ENCODE measurements around the gene XG. TPM values are rescaled to one million over a fixed set of nuclear protein-coding genes. Genes with fewer than 3 reads are reported as not detected.
"Not testable (repeated sequence)": the region's sequence is repeated elsewhere in the genome, so short reads cannot be mapped to it uniquely, and the experiment has no call there.

XG gene
- total RNA-seq, 1 experiment from 2014 or later, result 1.0 TPM

DNA sequence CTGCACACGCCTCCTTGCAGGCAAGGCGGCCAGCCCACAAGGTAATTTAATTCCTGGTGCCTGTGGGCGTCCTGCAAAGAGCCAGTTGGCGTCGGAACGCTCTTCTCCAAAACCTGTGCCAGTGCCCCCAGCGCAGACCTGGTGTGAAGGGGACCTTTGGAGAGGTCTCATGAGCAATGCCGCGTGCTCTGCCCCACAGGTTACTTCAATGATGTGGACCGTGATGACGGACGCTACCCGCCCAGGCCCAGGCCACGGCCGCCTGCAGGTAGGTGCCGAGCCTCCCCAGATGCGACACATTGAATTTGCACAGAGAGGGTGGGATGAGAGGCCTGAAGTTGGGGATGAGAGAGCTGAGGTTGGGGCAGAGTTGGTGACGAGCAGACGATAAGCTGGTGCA lies 42.5 kb downstream of the XG start:
- CTCF ChIA-PET, result no interaction called here
- no peak overlapping the region for H3K27ac Mint-ChIP-seq

GRCh38 chrX:2796808-2797207 lies 45.0 kb downstream of the XG start:
- H3K27me3 Mint-ChIP-seq (ENCODE audit: low read depth); CTCF ChIA-PET; ATAC-seq; H3K36me3 Mint-ChIP-seq; H3K27ac Mint-ChIP-seq; DNase-seq (ENCODE audit: low spot score); H3K9me3 Mint-ChIP-seq; POLR2A ChIA-PET; H3K4me3 Mint-ChIP-seq: not testable (repeated sequence)
- H3K4me1 Mint-ChIP-seq, result peaks cover 46% of the 10 kb centered on the region

More for the DNA sequence above, 42.5 kb downstream of the XG start:
- POLR2A ChIA-PET, result no interaction called here
- no peaks in the 10 kb centered on the region; the same call in 1 of the 2 replicates for H3K27me3 Mint-ChIP-seq (ENCODE audit: low read depth)
- no peaks in the 10 kb centered on the region for H3K9me3 Mint-ChIP-seq
- H3K36me3 Mint-ChIP-seq, result no peaks in the 10 kb centered on the region
- TF ChIP-seq ZNF423 (CRISPR knock-in tag; IDR thresholded peaks at IDR 0.05) (no peak), ZNF425 (CRISPR knock-in tag; conservative IDR thresholded peaks at IDR 0.05) (no peak), KAT7 (CRISPR knock-in tag; IDR thresholded peaks at IDR 0.05; ENCODE audit: borderline replicate concordance) (no peak), NR2C2 (CRISPR knock-in tag; IDR thresholded peaks at IDR 0.05) (no peak), ESRRA (CRISPR knock-in tag; IDR thresholded peaks at IDR 0.05; ENCODE audit: borderline replicate concordance) (no peak), ZNF671 (CRISPR knock-in tag; IDR thresholded peaks at IDR 0.05) (no peak), CREM (CRISPR knock-in tag; IDR thresholded peaks at IDR 0.05) (no peak), CBFB (CRISPR knock-in tag; IDR thresholded peaks at IDR 0.05; ENCODE audit: low read depth) (no peak), JAZF1 (CRISPR knock-in tag; IDR thresholded peaks at IDR 0.05) (no peak), SP1 (CRISPR knock-in tag; conservative IDR thresholded peaks at IDR 0.05) (no peak), NR1H2 (CRISPR knock-in tag; IDR thresholded peaks at IDR 0.05) (no peak), ELF4 (CRISPR knock-in tag; IDR thresholded peaks at IDR 0.05; ENCODE audit: low read depth) (no peak), MXD4 (CRISPR knock-in tag; IDR thresholded peaks at IDR 0.05; ENCODE audit: borderline replicate concordance) (no peak), ZNF416 (CRISPR knock-in tag; IDR thresholded peaks at IDR 0.05) (no peak)
- ATAC-seq, result no peak
- no peak overlapping the region for H3K4me3 Mint-ChIP-seq
- no peak for DNase-seq (ENCODE audit: low spot score)
- peaks cover 38% of the 10 kb centered on the region for H3K4me1 Mint-ChIP-seq

DNA sequence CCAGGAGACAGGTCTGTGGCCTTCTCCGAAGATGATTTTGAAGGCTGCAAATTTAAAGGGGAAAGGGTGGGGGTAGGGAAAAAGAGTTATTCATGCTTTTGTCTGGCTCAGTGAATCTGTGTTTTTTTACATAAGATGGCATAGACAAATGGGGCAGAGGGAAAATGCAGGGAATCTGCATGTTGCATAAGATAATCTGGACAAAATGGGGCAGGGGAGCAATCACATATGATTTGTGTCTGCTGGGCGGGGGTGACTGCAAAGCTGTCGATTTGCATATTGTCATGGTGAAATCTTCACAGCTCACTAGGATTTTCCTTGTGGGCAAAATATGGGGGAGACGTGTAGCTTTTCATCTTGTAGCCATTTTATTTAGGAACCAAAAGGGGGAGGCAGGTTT lies 47.5 kb downstream of the XG start:
- Mint-ChIP-seq H3K27ac (peak overlapping the region; percentile 100), H3K27me3 (ENCODE audit: low read depth) (no peaks in the 10 kb centered on the region), H3K36me3 (no peaks in the 10 kb centered on the region), H3K4me3 (peak overlapping the region; percentile 10; the same call in 1 of the 2 replicates), H3K9me3 (no peaks in the 10 kb centered on the region), H3K4me1 (peaks cover 49% of the 10 kb centered on the region)
- ChIA-PET POLR2A (no interaction called here), CTCF (no interaction called here)
- no peak for ATAC-seq
- DNase-seq (ENCODE audit: low spot score), result no peak
- TF ChIP-seq PREB (CRISPR knock-in tag; IDR thresholded peaks at IDR 0.05; ENCODE audit: borderline replicate concordance) (no peak), OVOL2 (CRISPR knock-in tag; IDR thresholded peaks at IDR 0.05; ENCODE audit: borderline replicate concordance) (no peak), USF1 (CRISPR knock-in tag; IDR thresholded peaks at IDR 0.05) (no peak), TEAD1 (CRISPR knock-in tag; IDR thresholded peaks at IDR 0.05) (no peak), ZNF263 (CRISPR knock-in tag; IDR thresholded peaks at IDR 0.05; ENCODE audit: low read depth) (no peak), NR1H2 (CRISPR knock-in tag; IDR thresholded peaks at IDR 0.05) (no peak), FOXJ3 (CRISPR knock-in tag; IDR thresholded peaks at IDR 0.05; ENCODE audit: borderline replicate concordance) (no peak), ETV6 (CRISPR knock-in tag; IDR thresholded peaks at IDR 0.05) (no peak), IRF2 (CRISPR knock-in tag; IDR thresholded peaks at IDR 0.05; ENCODE audit: borderline replicate concordance, low read depth) (no peak), FOXK1 (CRISPR knock-in tag; IDR thresholded peaks at IDR 0.05) (no peak), NFATC4 (CRISPR knock-in tag; IDR thresholded peaks at IDR 0.05) (no peak), FOXP1 (CRISPR knock-in tag; IDR thresholded peaks at IDR 0.05; ENCODE audit: borderline replicate concordance) (no peak), SOX15 (CRISPR knock-in tag; IDR thresholded peaks at IDR 0.05) (no peak)
- TF ChIP-seq, protein P1, sequence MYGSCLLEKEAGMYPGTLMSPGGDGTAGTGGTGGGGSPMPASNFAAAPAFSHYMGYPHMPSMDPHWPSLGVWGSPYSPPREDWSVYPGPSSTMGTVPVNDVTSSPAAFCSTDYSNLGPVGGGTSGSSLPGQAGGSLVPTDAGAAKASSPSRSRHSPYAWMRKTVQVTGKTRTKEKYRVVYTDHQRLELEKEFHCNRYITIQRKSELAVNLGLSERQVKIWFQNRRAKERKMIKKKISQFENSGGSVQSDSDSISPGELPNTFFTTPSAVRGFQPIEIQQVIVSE (CRISPR knock-in tag; IDR thresholded peaks at IDR 0.05; ENCODE audit: borderline replicate concordance), result no peak
- TF ChIP-seq, protein P2, sequence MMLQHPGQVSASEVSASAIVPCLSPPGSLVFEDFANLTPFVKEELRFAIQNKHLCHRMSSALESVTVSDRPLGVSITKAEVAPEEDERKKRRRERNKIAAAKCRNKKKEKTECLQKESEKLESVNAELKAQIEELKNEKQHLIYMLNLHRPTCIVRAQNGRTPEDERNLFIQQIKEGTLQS (CRISPR knock-in tag; conservative IDR thresholded peaks at IDR 0.05), result no peak
- TF ChIP-seq, protein P3, sequence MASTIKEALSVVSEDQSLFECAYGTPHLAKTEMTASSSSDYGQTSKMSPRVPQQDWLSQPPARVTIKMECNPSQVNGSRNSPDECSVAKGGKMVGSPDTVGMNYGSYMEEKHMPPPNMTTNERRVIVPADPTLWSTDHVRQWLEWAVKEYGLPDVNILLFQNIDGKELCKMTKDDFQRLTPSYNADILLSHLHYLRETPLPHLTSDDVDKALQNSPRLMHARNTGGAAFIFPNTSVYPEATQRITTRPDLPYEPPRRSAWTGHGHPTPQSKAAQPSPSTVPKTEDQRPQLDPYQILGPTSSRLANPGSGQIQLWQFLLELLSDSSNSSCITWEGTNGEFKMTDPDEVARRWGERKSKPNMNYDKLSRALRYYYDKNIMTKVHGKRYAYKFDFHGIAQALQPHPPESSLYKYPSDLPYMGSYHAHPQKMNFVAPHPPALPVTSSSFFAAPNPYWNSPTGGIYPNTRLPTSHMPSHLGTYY (CRISPR knock-in tag; IDR thresholded peaks at IDR 0.05), result no peak
